ENCODE measurements around the gene INPP5E. TPM values are rescaled to one million over a fixed set of nuclear protein-coding genes. Genes with fewer than 3 reads are reported as not detected.
"Not testable (repeated sequence)": the region's sequence is repeated elsewhere in the genome, so short reads cannot be mapped to it uniquely, and the experiment has no call there.

Gene INPP5E
- total and polyA plus RNA-seq, 8 donors: 3.2 to 32.1 (median 8.6) TPM

- H3K9me3 ChIP-seq: no peaks in the 10 kb centered on the region
- TF ChIP-seq EP300 (IDR thresholded peaks at IDR 0.05) (no peak), POLR2AphosphoS5 (IDR thresholded peaks at IDR 0.05) (no peak), POLR2A (IDR thresholded peaks at IDR 0.05) (no peak)
- TF ChIP-seq, protein P1, sequence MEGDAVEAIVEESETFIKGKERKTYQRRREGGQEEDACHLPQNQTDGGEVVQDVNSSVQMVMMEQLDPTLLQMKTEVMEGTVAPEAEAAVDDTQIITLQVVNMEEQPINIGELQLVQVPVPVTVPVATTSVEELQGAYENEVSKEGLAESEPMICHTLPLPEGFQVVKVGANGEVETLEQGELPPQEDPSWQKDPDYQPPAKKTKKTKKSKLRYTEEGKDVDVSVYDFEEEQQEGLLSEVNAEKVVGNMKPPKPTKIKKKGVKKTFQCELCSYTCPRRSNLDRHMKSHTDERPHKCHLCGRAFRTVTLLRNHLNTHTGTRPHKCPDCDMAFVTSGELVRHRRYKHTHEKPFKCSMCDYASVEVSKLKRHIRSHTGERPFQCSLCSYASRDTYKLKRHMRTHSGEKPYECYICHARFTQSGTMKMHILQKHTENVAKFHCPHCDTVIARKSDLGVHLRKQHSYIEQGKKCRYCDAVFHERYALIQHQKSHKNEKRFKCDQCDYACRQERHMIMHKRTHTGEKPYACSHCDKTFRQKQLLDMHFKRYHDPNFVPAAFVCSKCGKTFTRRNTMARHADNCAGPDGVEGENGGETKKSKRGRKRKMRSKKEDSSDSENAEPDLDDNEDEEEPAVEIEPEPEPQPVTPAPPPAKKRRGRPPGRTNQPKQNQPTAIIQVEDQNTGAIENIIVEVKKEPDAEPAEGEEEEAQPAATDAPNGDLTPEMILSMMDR (IDR thresholded peaks at IDR 0.05): no peak
- peaks cover 9 to 89% (median 87%) of the 10 kb centered on the region in 4 donors for H3K36me3 ChIP-seq
- H3K27me3 ChIP-seq: no peaks in the 10 kb centered on the region
- no peak for DNase-seq
- no peaks in the 10 kb centered on the region for H3K4me1 ChIP-seq
- no peak overlapping the region for H3K4me3 ChIP-seq
- intact Hi-C loops (cut with DNase I; ENCODE audit: low total_unique reads): no loop called here
- WGBS, 5 donors: 83 to 90% (median 87%) methylated on average over 13 to 21 of the region's 21 CpGs
- H3K27ac ChIP-seq: no peak overlapping the region
Measured at GRCh38 chr9:136429075-136429628, 10.5 kb downstream of the INPP5E start.

GRCh38 chr9:136426787-136427186 lies 12.9 kb downstream of the INPP5E start:
- H3K9me3 ChIP-seq: no peaks in the 10 kb centered on the region
- TF ChIP-seq POLR2AphosphoS5 (IDR thresholded peaks at IDR 0.05) (no peak), POLR2A (IDR thresholded peaks at IDR 0.05) (no peak), EP300 (IDR thresholded peaks at IDR 0.05) (no peak)
- TF ChIP-seq, protein P1 (IDR thresholded peaks at IDR 0.05): no peak
- H3K27me3 ChIP-seq: no peaks in the 10 kb centered on the region
- DNase-seq: no peak
- no peak overlapping the region for H3K4me3 ChIP-seq
- intact Hi-C loops (cut with DNase I; ENCODE audit: low total_unique reads): no loop called here
- 83 to 93% (median 88%) methylated on average over 12 of the region's 12 CpGs for WGBS, 5 donors
- H3K36me3 ChIP-seq: peaks cover 31 to 89% (median 87%) of the 10 kb centered on the region in 4 donors
- H3K27ac ChIP-seq: no peak overlapping the region
- no peaks in the 10 kb centered on the region for H3K4me1 ChIP-seq

- WGBS, 5 donors: 78 to 84% (median 81%) methylated on average over 7 of the region's 7 CpGs
- H3K4me1 ChIP-seq; intact Hi-C loops (cut with DNase I; ENCODE audit: low total_unique reads); H3K4me3 ChIP-seq; H3K27ac ChIP-seq; H3K9me3 ChIP-seq; DNase-seq; H3K27me3 ChIP-seq: not testable (repeated sequence)
- H3K36me3 ChIP-seq: peaks cover 39 to 96% (median 94%) of the 10 kb centered on the region in 4 donors
Measured at GRCh38 chr9:136425367-136425766, 14.3 kb downstream of the INPP5E start.

GRCh38 chr9:136424750-136425362 lies 14.8 kb downstream of the INPP5E start:
- Histone ChIP-seq H3K4me1 (no peaks in the 10 kb centered on the region), H3K36me3 (peaks cover 37 to 96% (median 94%) of the 10 kb centered on the region in 4 donors), H3K9me3 (no peaks in the 10 kb centered on the region), H3K27ac (no peak overlapping the region), H3K4me3 (no peak overlapping the region), H3K27me3 (no peaks in the 10 kb centered on the region)
- WGBS, 5 donors: 84 to 91% (median 90%) methylated on average over 20 to 27 of the region's 27 CpGs
- DNase-seq: no peak
- no peak for TF ChIP-seq POLR2A (IDR thresholded peaks at IDR 0.05)
- no peak for TF ChIP-seq POLR2AphosphoS5 (IDR thresholded peaks at IDR 0.05)
- no peak for TF ChIP-seq EP300 (IDR thresholded peaks at IDR 0.05)
- TF ChIP-seq, protein P1 (IDR thresholded peaks at IDR 0.05): no peak
- intact Hi-C loops (cut with DNase I; ENCODE audit: low total_unique reads): no loop called here
